NB4 (cell line): ENCODE results near the gene USF2.

Experiments
- CTCF ChIP-seq: IDR thresholded peaks from one replicate; pipeline ENCODE4 v1.5.1; 2012; ENCODE audit warnings: low read depth, low read length
- MAX ChIP-seq: IDR thresholded peaks from 2 replicates; pipeline ENCODE4 v1.6.1; 2011; ENCODE audit warnings: low read depth, low read length
- MYC ChIP-seq: IDR thresholded peaks from 2 replicates; pipeline ENCODE4 v1.6.1; 2011; ENCODE audit warnings: low read depth, low read length
- POLR2A ChIP-seq: IDR thresholded peaks from 2 replicates; pipeline ENCODE4 v1.6.1; 2011; ENCODE audit warnings: mild to moderate bottlenecking; ENCODE audit not compliant: insufficient read length; ENCODE audit errors: extremely low read depth

GRCh38 chr19:35299523-35300338, 31.0 kb downstream of the USF2 start:
- TF ChIP-seq POLR2A (no peak), CTCF (no peak), MAX (no peak), MYC (no peak)
